HG02623 (cell line): Measurements from ENCODE around the gene RNFT1.
"Not testable (repeated sequence)": the region's sequence is repeated elsewhere in the genome, so short reads cannot be mapped to it uniquely, and the experiment has no call there.

Source experiments
- ATAC-seq: cut with Tn5 transposase; IDR thresholded peaks from one replicate; pipeline ENCODE4 v1.9.1; 2021; ENCODE audit warnings: moderate library complexity; ENCODE audit not compliant: unreplicated experiment

RNFT1 gene

GRCh38 chr17:59964482-59965328, at the start of gene RNFT1:
RNFT1 (minus strand) TSS chr17:59964740; CDS start chr17:59964663, 77 bp downstream.
- ATAC-seq, result peak; percentile 77

GRCh38 chr17:60009326-60009725, 44.8 kb upstream of the RNFT1 start:
- not testable (repeated sequence) for ATAC-seq

- not testable (repeated sequence) for ATAC-seq
These were observed 43.8 kb upstream of the RNFT1 start for GRCh38 chr17:60008377-60008776.

- ATAC-seq, result no peak
These were observed 41.6 kb upstream of the RNFT1 start for GRCh38 chr17:60006160-60006559.

GRCh38 chr17:60004561-60004960, 40.0 kb upstream of the RNFT1 start:
- not testable (repeated sequence) for ATAC-seq

GRCh38 chr17:60002405-60002804, 37.9 kb upstream of the RNFT1 start:
- not testable (repeated sequence) for ATAC-seq

- not testable (repeated sequence) for ATAC-seq
These were observed 32.1 kb upstream of the RNFT1 start for GRCh38 chr17:59996608-59997007.

GRCh38 chr17:59975166-59975565, 10.6 kb upstream of the RNFT1 start:
- ATAC-seq, result not testable (repeated sequence)

GRCh38 chr17:59973483-59973882, 8.9 kb upstream of the RNFT1 start:
- not testable (repeated sequence) for ATAC-seq

- ATAC-seq, result no peak
These were observed 8.2 kb upstream of the RNFT1 start for GRCh38 chr17:59972778-59973177.

GRCh38 chr17:59971771-59972170, 7.2 kb upstream of the RNFT1 start:
- not testable (repeated sequence) for ATAC-seq

- peak; percentile 19 for ATAC-seq
These were observed 630 bp downstream of the RNFT1 start for GRCh38 chr17:59963738-59964481.

GRCh38 chr17:59962739-59963318, 1.7 kb downstream of the RNFT1 start:
- ATAC-seq, result no peak

GRCh38 chr17:59959574-59959973, 5.0 kb downstream of the RNFT1 start:
- ATAC-seq, result not testable (repeated sequence)

GRCh38 chr17:59954856-59955255, 9.7 kb downstream of the RNFT1 start:
- ATAC-seq, result no peak

- ATAC-seq, result no peak
These were observed 14.5 kb downstream of the RNFT1 start for GRCh38 chr17:59950049-59950448.

- not testable (repeated sequence) for ATAC-seq
These were observed 17.2 kb downstream of the RNFT1 start for GRCh38 chr17:59947310-59947709.

- ATAC-seq, result not testable (repeated sequence)
These were observed 18.1 kb downstream of the RNFT1 start for GRCh38 chr17:59946433-59946832.

GRCh38 chr17:59941131-59941530, 23.4 kb downstream of the RNFT1 start:
- no peak for ATAC-seq

- ATAC-seq, result not testable (repeated sequence)
These were observed 23.8 kb downstream of the RNFT1 start for GRCh38 chr17:59940697-59941096.

GRCh38 chr17:59933317-59933716, 31.2 kb downstream of the RNFT1 start:
- not testable (repeated sequence) for ATAC-seq
